H1 (cell line): ENCODE results near the gene CPD. TPM values are rescaled to one million over a fixed set of nuclear protein-coding genes. Genes with fewer than 3 reads are reported as not detected.

Experiments used
- CTCF ChIA-PET: fragments of 300-600 bp; sonication (Branson Sonifier 250); formaldehyde crosslinking; loops from one replicate; lab custom pipeline; 2021; ENCODE audit not compliant: partially characterized antibody; lab: Charles Lee
- POLR2A ChIA-PET: fragments of 300-600 bp; sonication (Branson Sonifier 250); formaldehyde crosslinking; loops from one replicate; lab custom pipeline; 2021; ENCODE audit warnings: inconsistent platforms; ENCODE audit not compliant: partially characterized antibody; lab: Charles Lee
- DNase-seq, 2 experiments: peaks; one replicate each; pipeline versions ENCODE4 v3.0.0 to v3.0.0-alpha.2; 2010 to 2022; ENCODE audit warnings: low spot score in 2 of 2, low read depth in 1 of 2, mixed read lengths in 1 of 2
- FAIRE-seq: peaks from 2 replicates; lab custom pipeline; 2011; peaks lifted over from hg19 to GRCh38; lab: Jason Lieb, UNC
- H2AFZ ChIP-seq: 2 replicates; pipeline ENCODE4 v1.8.1; 2012; ENCODE audit warnings: low read length, inconsistent platforms
- H2AK5ac ChIP-seq: 2 replicates; pipeline ENCODE4 v1.6.1; 2013; ENCODE audit warnings: low read depth, low read length
- H2BK120ac ChIP-seq: replicated peaks from 2 replicates; pipeline ENCODE3; 2013; ENCODE audit warnings: low read depth, low read length, inconsistent platforms
- H2BK12ac ChIP-seq: 2 replicates; pipeline ENCODE4 v1.6.1; 2013; ENCODE audit warnings: low read depth, low read length
- H2BK15ac ChIP-seq: 2 replicates; pipeline ENCODE4 v1.6.1; 2013; ENCODE audit warnings: low read length
- H2BK20ac ChIP-seq: 2 replicates; pipeline ENCODE4 v1.6.1; 2013; ENCODE audit warnings: low read length
- H2BK5ac ChIP-seq: 2 replicates; pipeline ENCODE4 v1.6.1; 2013; ENCODE audit warnings: low read depth, low read length
- H3K14ac ChIP-seq: 2 replicates; pipeline ENCODE4 v1.6.1; 2013; ENCODE audit warnings: inconsistent platforms; ENCODE audit not compliant: insufficient read length
- H3K18ac ChIP-seq: 2 replicates; pipeline ENCODE4 v1.6.1; 2013; ENCODE audit warnings: low read length; ENCODE audit errors: extremely low read depth
- H3K23ac ChIP-seq: 2 replicates; pipeline ENCODE4 v1.6.1; 2013; ENCODE audit warnings: inconsistent platforms; ENCODE audit not compliant: insufficient read length
- H3K23me2 ChIP-seq: 2 replicates; pipeline ENCODE4 v1.6.1; 2013; ENCODE audit warnings: low read depth, low read length
- H3K27ac ChIP-seq: 2 replicates; pipeline ENCODE4 v1.6.1; 2011; ENCODE audit warnings: low read depth, low read length, inconsistent platforms
- H3K27me3 ChIP-seq, 4 experiments: replicated peaks in 1 of 4; 1 replicate in 1 of 4; 2 replicates in 3 of 4; pipeline versions ENCODE4 v1.6.1 to v1.8.1; 2011 to 2013; ENCODE audit warnings: low read length in 3 of 4, mild to moderate bottlenecking in 3 of 4, inconsistent platforms in 2 of 4, mixed read lengths in 2 of 4, moderate library complexity in 1 of 4; ENCODE audit not compliant: control insufficient read depth in 3 of 4, insufficient read depth in 3 of 4; ENCODE audit errors: extremely low read depth in 1 of 4
- H3K36me3 ChIP-seq, 4 experiments: 2 replicates each; pipeline versions ENCODE4 v1.6.1 to v1.8.1; 2011 to 2013; ENCODE audit warnings: mild to moderate bottlenecking in 4 of 4, low read length in 3 of 4, moderate library complexity in 2 of 4, control low read depth in 1 of 4, inconsistent platforms in 1 of 4; ENCODE audit not compliant: insufficient read depth in 4 of 4, control insufficient read depth in 2 of 4
- H3K4ac ChIP-seq: replicated peaks from 2 replicates; pipeline ENCODE3; 2013; ENCODE audit warnings: low read length, low read depth, mixed read lengths, inconsistent platforms; ENCODE audit not compliant: insufficient read length
- H3K4me1 ChIP-seq, 4 experiments: replicated peaks in 1 of 4; 1 replicate in 1 of 4; 2 replicates in 3 of 4; pipeline versions ENCODE4 v1.6.1 to v1.8.1; 2011 to 2013; ENCODE audit warnings: low read length in 3 of 4, inconsistent platforms in 2 of 4, mixed read lengths in 1 of 4; ENCODE audit not compliant: insufficient read depth in 4 of 4, control insufficient read depth in 3 of 4
- H3K4me2 ChIP-seq, 2 experiments: 2 replicates each; pipeline versions ENCODE4 v1.6.1 to v1.8.1; 2011 to 2013; ENCODE audit warnings: low read depth in 2 of 2, low read length in 2 of 2, control low read depth in 1 of 2, inconsistent platforms in 1 of 2, mild to moderate bottlenecking in 1 of 2; ENCODE audit not compliant: insufficient read depth in 1 of 2
- H3K4me3 ChIP-seq, 4 experiments: fragments of 200-600, 300-600 bp in 1 of 4; sonication (generic), shearing (Covaris generic), sonication (Bioruptor Twin) in 1 of 4; 2 replicates each; pipeline versions ENCODE4 v1.5.1 to v1.8.1; 2011 to 2016; ENCODE audit warnings: low read length in 4 of 4, low read depth in 3 of 4, control low read depth in 2 of 4, inconsistent platforms in 2 of 4, mild to moderate bottlenecking in 2 of 4, mixed read lengths in 1 of 4, moderate library complexity in 1 of 4; ENCODE audit not compliant: insufficient read depth in 2 of 4; ENCODE audit errors: extremely low read depth in 1 of 4
- H3K56ac ChIP-seq: replicated peaks from 2 replicates; pipeline ENCODE3; 2013; ENCODE audit warnings: low read depth, mild to moderate bottlenecking, mixed read lengths, low read length, inconsistent platforms; ENCODE audit not compliant: insufficient read length
- H3K79me1 ChIP-seq: 2 replicates; pipeline ENCODE4 v1.6.1; 2013; ENCODE audit warnings: low read depth, low read length, control low read depth
- H3K79me2 ChIP-seq, 2 experiments: 2 replicates each; pipeline versions ENCODE4 v1.6.1 to v1.8.1; 2012 to 2013; ENCODE audit warnings: low read length in 2 of 2, mild to moderate bottlenecking in 2 of 2, inconsistent platforms in 1 of 2; ENCODE audit not compliant: insufficient read depth in 2 of 2, control insufficient read depth in 1 of 2
- H3K9ac ChIP-seq, 4 experiments: replicated peaks in 1 of 4; 1 replicate in 1 of 4; 2 replicates in 3 of 4; pipeline versions ENCODE4 v1.6.1 to v1.8.1; 2011 to 2013; ENCODE audit warnings: low read depth in 3 of 4, low read length in 3 of 4, control low read depth in 2 of 4, mild to moderate bottlenecking in 2 of 4, moderate library complexity in 2 of 4, inconsistent platforms in 1 of 4; ENCODE audit errors: extremely low read depth in 1 of 4
- H3K9me3 ChIP-seq, 2 experiments: 2 replicates each; pipeline versions ENCODE4 v1.6.1 to v1.8.1; 2012 to 2013; ENCODE audit warnings: mild to moderate bottlenecking in 2 of 2, moderate library complexity in 2 of 2, control low read depth in 1 of 2, inconsistent platforms in 1 of 2, low read depth in 1 of 2, low read length in 1 of 2, mixed read lengths in 1 of 2; ENCODE audit not compliant: insufficient read depth in 2 of 2
- H4K20me1 ChIP-seq, 2 experiments: replicated peaks in 1 of 2; 2 replicates each; pipeline versions ENCODE3 to v1.8.1; 2011 to 2013; ENCODE audit warnings: inconsistent platforms in 2 of 2, low read length in 2 of 2, mild to moderate bottlenecking in 1 of 2; ENCODE audit not compliant: insufficient read depth in 2 of 2, control insufficient read depth in 1 of 2
- H4K5ac ChIP-seq: 2 replicates; pipeline ENCODE4 v1.6.1; 2013; ENCODE audit warnings: low read length, low read depth, mixed read lengths, inconsistent platforms; ENCODE audit not compliant: insufficient read length
- H4K8ac ChIP-seq: 2 replicates; pipeline ENCODE4 v1.8.0; 2013; ENCODE audit warnings: mild to moderate bottlenecking, moderate library complexity, low read length, inconsistent platforms; ENCODE audit not compliant: insufficient read depth; ENCODE audit errors: extremely low read depth
- H4K91ac ChIP-seq: replicated peaks from 2 replicates; pipeline ENCODE3; 2013; ENCODE audit warnings: low read length, mixed read lengths, inconsistent platforms; ENCODE audit not compliant: insufficient read length
- KDM1A ChIP-seq: fragments of 200-600, 300-600 bp; sonication (generic); IDR thresholded peaks from 2 replicates; pipeline ENCODE4 v1.7.1; 2016; ENCODE audit warnings: mild to moderate bottlenecking, low read length, borderline replicate concordance
- KDM5A ChIP-seq: fragments of 200-600 bp; IDR thresholded peaks from 2 replicates; pipeline ENCODE4 v1.7.1; 2012; ENCODE audit warnings: mild to moderate bottlenecking, low read length, inconsistent platforms, mixed read lengths
- RNF2 ChIP-seq: fragments of 200-900, 300-1000 bp; sonication (generic); IDR thresholded peaks from 2 replicates; pipeline ENCODE4 v1.7.1; 2016; ENCODE audit warnings: borderline replicate concordance, low read depth, mild to moderate bottlenecking, antibody characterized with exemption, low read length; ENCODE audit not compliant: poor library complexity, severe bottlenecking; ENCODE audit errors: missing control alignments
- SIRT6 ChIP-seq: IDR thresholded peaks from one replicate; pipeline ENCODE4 v1.7.1; 2012; ENCODE audit warnings: low read length, inconsistent platforms
- TAF7 ChIP-seq: optimal IDR thresholded peaks from 2 replicates; pipeline ENCODE3; 2011; ENCODE audit warnings: low read depth, mild to moderate bottlenecking, inconsistent platforms, low read length, moderate library complexity, borderline replicate concordance
- TBP ChIP-seq: IDR thresholded peaks from 2 replicates; pipeline ENCODE4 v1.6.1; 2011; ENCODE audit warnings: low read depth, low read length, improper control_type of control experiment
- WGBS, 2 experiments: shearing (Covaris generic) in 1 of 2; methylation state at CpG; one replicate each; pipeline versions ENCODE4 v1.1.6 to v1.1.7; 2013 to 2015; ENCODE audit warnings: low lambda C conversion rate in 2 of 2, mixed read lengths in 2 of 2, inconsistent platforms in 1 of 2, low coverage in 1 of 2, missing lambda C conversion rate in 1 of 2; ENCODE audit not compliant: insufficient replicate concordance in 2 of 2, insufficient coverage in 1 of 2, insufficient read length in 1 of 2; ENCODE audit errors: extremely low coverage in 1 of 2, missing lambda C conversion rate in 1 of 2; 5-methylcytosine and 5-hydroxymethylcytosine counted together
- polyA plus RNA-seq, 7 experiments: library from polyadenylated mRNA; depleted of rRNA in 3 of 7; stranded (reverse) in 5 of 7; unstranded in 2 of 7; fragments of >200 nt in 5 of 7; fragments of 200-250 nt in 2 of 7; gene quantifications; 1 replicate in 5 of 7; 2 replicates in 1 of 7; 4 replicates in 1 of 7; pipeline versions ENCODE4 v1.2.1 to v1.2.3, GENCODE V29; 2011 to 2013; ENCODE audit warnings: missing spikeins in 2 of 7, mixed read lengths in 2 of 7
- total RNA-seq: library from RNA; stranded (reverse); fragmentation: NEBNext Ultra II Directional; extraction: Animal tissue kit (Norgen Biotek cat#: 25700); gene quantifications from 2 replicates; pipeline ENCODE4 v1.2.1, GENCODE V29; 2021

The CPD gene
- total and polyA plus RNA-seq, 2 of the 8 experiments (the other 6 are each of a cell fraction or from before 2014, with no cell fraction given), result 8.6 to 46.2 TPM

DNA sequence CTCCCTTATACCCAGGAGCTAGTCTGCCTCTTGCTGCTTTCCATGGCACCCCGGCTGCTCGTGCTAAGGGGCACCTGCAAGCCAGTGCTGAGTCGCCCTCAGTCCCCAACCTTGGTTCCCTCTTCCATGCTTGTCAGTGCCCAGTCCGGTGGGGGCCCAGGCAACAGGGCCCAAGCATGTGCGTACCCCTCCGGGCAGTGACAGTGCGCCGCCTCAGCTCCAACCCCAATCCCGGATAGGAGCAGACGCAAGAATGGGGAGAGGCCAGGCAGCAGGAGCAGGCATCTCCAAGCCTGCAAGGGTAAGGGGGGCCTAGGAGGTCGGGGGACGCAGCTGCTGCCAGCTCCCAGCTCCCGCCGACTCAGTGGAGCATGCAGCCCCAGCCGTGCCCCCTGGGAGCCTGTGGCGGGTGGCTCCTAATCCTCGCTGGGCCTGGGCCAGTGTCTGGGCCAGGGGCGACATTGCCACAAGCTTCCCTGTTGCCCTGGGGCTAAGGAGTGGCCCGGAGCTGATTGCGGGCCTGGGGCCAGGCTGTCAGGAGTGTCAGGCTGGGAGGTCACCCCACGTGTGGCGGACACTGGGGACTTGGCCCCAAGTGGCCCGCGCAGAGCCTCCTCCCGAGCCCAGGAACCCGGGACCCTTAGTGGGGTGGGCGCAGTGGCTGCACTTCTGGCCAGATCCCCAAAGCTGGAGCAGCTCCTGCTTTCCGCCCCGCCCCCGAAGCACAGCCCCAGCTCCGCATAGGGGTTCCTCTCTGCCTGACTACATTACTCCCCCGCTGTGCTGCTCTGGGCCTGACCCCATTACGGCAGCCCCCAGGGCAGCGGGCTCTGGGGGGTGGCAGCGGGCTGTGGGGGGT lies 9.8 kb downstream of the CPD start:
- Histone ChIP-seq H3K79me2 (peaks cover 0 to 14% of the 10 kb centered on the region in 2 experiments; a peak in 1 of 4 replicates), H3K4me2 (peak overlapping the region in 1 of 2 experiments; percentile 39; a peak in 1 of 4 replicates), H2BK20ac (no peak overlapping the region), H2BK120ac (no peak overlapping the region), H2BK15ac (no peak overlapping the region), H3K23me2 (no peaks in the 10 kb centered on the region), H3K36me3 (peaks cover 0 to 16% (median 2%) of the 10 kb centered on the region in 4 experiments; a peak in 3 of 8 replicates), H3K23ac (no peak overlapping the region), H2AK5ac (no peak overlapping the region), H3K56ac (no peak overlapping the region), H3K9ac (no peak overlapping the region), H4K8ac (no peak overlapping the region), H3K4me3 (no peak overlapping the region), H3K27ac (peak overlapping the region; percentile 0; the same call in 1 of the 2 replicates), H3K79me1 (no peaks in the 10 kb centered on the region), H2AFZ (no peak overlapping the region), H3K14ac (no peak overlapping the region), H3K4me1 (peaks cover 0 to 10% (median 8%) of the 10 kb centered on the region in 4 experiments; a peak in 5 of 7 replicates), H2BK12ac (peak overlapping the region; percentile 60; the same call in 1 of the 2 replicates)
- peak in 1 of 2 experiments; percentile 72 for DNase-seq
- FAIRE-seq, result no peak
- POLR2A ChIA-PET, result interaction anchor here (1.0 to 2.5 kb wide), 3 partner anchors 8 to 16 kb away, joined by 3 to 7 read pairs (median 5); partner anchors contain the start of gene CPD
- WGBS, 2 experiments, result 82% methylated on average over 25 of the region's 35 CpGs; no CpG with 5 or more reads in 1 of the 2 experiments
- CTCF ChIA-PET, result interaction anchor here (0.5 to 1.9 kb wide), 5 partner anchors 9 to 816 kb away, joined by 3 to 6 read pairs (median 5); no protein-coding TSS in a partner anchor
- TF ChIP-seq RNF2, result no peak
- no peak for TF ChIP-seq TBP
- TF ChIP-seq TAF7, result no peak
- TF ChIP-seq SIRT6, result no peak
- no peak for TF ChIP-seq KDM5A
- no peak for TF ChIP-seq KDM1A
- TF ChIP-seq, all 59 proteins: peak for 0
- H2BK5ac ChIP-seq, result peak overlapping the region; percentile 30; the same call in 1 of the 2 replicates
- no peaks in the 10 kb centered on the region for H3K9me3 ChIP-seq
- no peak overlapping the region for H4K5ac ChIP-seq
- no peak overlapping the region for H4K91ac ChIP-seq
- peaks cover 0 to 2% of the 10 kb centered on the region in 2 experiments for H4K20me1 ChIP-seq
- H3K4ac ChIP-seq, result no peak overlapping the region
- H3K18ac ChIP-seq, result no peak overlapping the region; the same call in 1 of the 2 replicates
- H3K27me3 ChIP-seq, result no peaks in the 10 kb centered on the region
